ENCODE measurements around the gene ZNF559. TPM values are rescaled to one million over a fixed set of nuclear protein-coding genes. Genes with fewer than 3 reads are reported as not detected.

ZNF559 gene
- total RNA-seq, 1 experiment from 2014 or later: 19.7 TPM

GRCh38 chr19:9296336-9296735, 27.6 kb upstream of the ZNF559 start:
- Histone ChIP-seq H4K8ac (replicated peaks; ENCODE audit: insufficient read length, low read depth, low read length) (no peak overlapping the region), H3K18ac (ENCODE audit: insufficient read length, low read depth, low read length) (no peak overlapping the region), H2BK15ac (ENCODE audit: low read depth, low read length) (no peak overlapping the region), H4K5ac (ENCODE audit: insufficient read length, low read depth, low read length) (no peak overlapping the region), H3K27ac (ENCODE audit: insufficient read length, low read depth, low read length) (no peak overlapping the region), H3K4me2 (ENCODE audit: insufficient read depth, insufficient read length, low read length) (no peak overlapping the region), H3K9ac (ENCODE audit: extremely low read depth, insufficient read length, low read length) (no peak overlapping the region), H2BK20ac (ENCODE audit: low read depth, low read length, poor library complexity, severe bottlenecking) (no peak overlapping the region), H3K9me3 (ENCODE audit: control insufficient read depth, low read depth, low read length) (peaks cover 82% of the 10 kb centered on the region), H3K4me1 (ENCODE audit: insufficient read depth, low read length) (no peaks in the 10 kb centered on the region), H3K14ac (ENCODE audit: insufficient read depth, low read length) (no peak overlapping the region), H2BK120ac (ENCODE audit: low read depth, low read length, poor library complexity, severe bottlenecking) (no peak overlapping the region), H3K56ac (ENCODE audit: insufficient read length, low read depth, low read length) (no peak overlapping the region), H2BK5ac (ENCODE audit: insufficient read length, low read length) (no peak overlapping the region), H2BK12ac (ENCODE audit: insufficient read length, low read depth, low read length) (no peak overlapping the region), H3K79me2 (ENCODE audit: insufficient read depth, low read length) (no peaks in the 10 kb centered on the region), H4K20me1 (ENCODE audit: control insufficient read depth, insufficient read depth, insufficient read length) (no peaks in the 10 kb centered on the region), H2AFZ (ENCODE audit: low read length) (no peak overlapping the region), H3K27me3 (ENCODE audit: insufficient read depth, low read length) (no peaks in the 10 kb centered on the region), H2AK5ac (ENCODE audit: insufficient read length, low read length) (no peak overlapping the region), H4K91ac (ENCODE audit: insufficient read length, low read depth, low read length) (no peak overlapping the region), H3K23me2 (ENCODE audit: insufficient read length, low read depth, low read length, poor library complexity, severe bottlenecking) (no peaks in the 10 kb centered on the region), H3K23ac (ENCODE audit: insufficient read length, low read depth, low read length) (no peak overlapping the region), H3K4ac (ENCODE audit: low read depth, low read length) (no peak overlapping the region), H3K79me1 (ENCODE audit: insufficient read depth, low read depth, low read length, poor library complexity, severe bottlenecking) (no peaks in the 10 kb centered on the region), H3T11ph (ENCODE audit: low read length) (no peak overlapping the region)
- Mint-ChIP-seq H3K27me3 (ENCODE audit: low read depth) (no peaks in the 10 kb centered on the region), H3K4me3 (no peak overlapping the region), H3K27ac (no peak overlapping the region), H3K4me1 (no peaks in the 10 kb centered on the region), H3K9me3 (peaks cover 82 to 88% of the 10 kb centered on the region in 2 experiments), H3K36me3 (ENCODE audit: insufficient read depth in 1 of 3, low read depth in 3 of 3) (peaks cover 69 to 88% (median 83%) of the 10 kb centered on the region in 3 experiments)
- WGBS (ENCODE audit: extremely low coverage, insufficient read length, low lambda C conversion rate): no CpG with 5 or more reads among the region's 2 CpGs
- no peak for DNase-seq
- TF ChIP-seq, protein P1, sequence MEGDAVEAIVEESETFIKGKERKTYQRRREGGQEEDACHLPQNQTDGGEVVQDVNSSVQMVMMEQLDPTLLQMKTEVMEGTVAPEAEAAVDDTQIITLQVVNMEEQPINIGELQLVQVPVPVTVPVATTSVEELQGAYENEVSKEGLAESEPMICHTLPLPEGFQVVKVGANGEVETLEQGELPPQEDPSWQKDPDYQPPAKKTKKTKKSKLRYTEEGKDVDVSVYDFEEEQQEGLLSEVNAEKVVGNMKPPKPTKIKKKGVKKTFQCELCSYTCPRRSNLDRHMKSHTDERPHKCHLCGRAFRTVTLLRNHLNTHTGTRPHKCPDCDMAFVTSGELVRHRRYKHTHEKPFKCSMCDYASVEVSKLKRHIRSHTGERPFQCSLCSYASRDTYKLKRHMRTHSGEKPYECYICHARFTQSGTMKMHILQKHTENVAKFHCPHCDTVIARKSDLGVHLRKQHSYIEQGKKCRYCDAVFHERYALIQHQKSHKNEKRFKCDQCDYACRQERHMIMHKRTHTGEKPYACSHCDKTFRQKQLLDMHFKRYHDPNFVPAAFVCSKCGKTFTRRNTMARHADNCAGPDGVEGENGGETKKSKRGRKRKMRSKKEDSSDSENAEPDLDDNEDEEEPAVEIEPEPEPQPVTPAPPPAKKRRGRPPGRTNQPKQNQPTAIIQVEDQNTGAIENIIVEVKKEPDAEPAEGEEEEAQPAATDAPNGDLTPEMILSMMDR (conservative IDR thresholded peaks at IDR 0.05): no peak

Data from H9 (cell line).